Placental epithelial cell (primary cell): ENCODE results near the gene POPDC2. TPM values are rescaled to one million over a fixed set of nuclear protein-coding genes. Genes with fewer than 3 reads are reported as not detected.

Source experiments
- total RNA-seq: library from RNA; depleted of rRNA; stranded (reverse); fragments of >200 nt; gene quantifications from 2 replicates; pipeline ENCODE4 v1.2.3, GENCODE V29; 2012

The POPDC2 gene, protein sequence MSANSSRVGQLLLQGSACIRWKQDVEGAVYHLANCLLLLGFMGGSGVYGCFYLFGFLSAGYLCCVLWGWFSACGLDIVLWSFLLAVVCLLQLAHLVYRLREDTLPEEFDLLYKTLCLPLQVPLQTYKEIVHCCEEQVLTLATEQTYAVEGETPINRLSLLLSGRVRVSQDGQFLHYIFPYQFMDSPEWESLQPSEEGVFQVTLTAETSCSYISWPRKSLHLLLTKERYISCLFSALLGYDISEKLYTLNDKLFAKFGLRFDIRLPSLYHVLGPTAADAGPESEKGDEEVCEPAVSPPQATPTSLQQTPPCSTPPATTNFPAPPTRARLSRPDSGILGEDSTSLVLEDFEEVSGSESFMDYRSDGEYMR
- 0.22 and 1.6 TPM in 2 replicates for total RNA-seq

DNA sequence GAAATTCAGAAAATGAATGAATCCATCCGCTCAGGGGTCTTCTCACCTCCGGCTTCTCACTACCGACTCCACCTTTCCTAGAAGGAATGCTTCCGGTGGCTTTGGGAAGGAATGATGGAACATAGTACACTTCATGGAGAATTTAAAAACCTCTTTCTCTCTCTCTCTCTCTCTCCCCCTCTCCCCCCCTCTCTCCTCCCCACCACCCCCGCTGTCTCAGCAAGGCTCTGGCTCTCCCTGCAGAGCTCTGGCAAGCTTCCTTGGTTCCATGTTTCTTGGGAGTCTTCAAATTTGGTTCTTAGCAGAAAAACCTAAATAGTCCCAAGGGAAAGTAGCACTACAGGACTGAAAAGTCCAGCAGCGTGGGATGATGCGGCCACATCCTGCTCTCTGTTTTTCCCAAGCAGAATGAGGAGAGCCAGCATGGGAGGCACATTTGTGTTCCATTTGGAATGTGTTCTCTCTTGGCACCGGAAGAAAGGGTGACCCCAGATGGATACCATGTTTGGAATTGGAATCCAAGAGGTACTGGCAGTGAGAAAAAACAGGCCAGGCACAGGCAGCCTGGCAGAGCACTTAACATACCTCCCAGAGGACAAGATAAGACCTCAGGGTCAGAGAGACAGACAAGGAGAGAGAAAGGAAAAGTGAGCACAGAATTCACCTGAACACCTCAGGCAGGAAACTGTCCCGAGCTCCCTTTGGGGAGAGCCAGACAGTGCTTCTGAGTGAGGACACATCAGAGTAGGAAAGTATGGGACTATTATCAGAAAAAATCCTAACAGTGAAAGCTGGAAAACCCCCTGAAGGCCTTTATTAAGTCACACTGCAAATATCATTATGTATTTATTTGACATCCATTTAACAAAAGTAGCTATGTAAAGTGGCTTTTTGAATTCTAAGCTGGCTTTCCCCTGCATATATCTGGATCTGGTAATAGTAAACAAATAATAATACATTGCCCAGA, at the start of gene POPDC2:
Gene POPDC2 (minus strand): TSS at position 116 of the 967 bp plus-strand sequence. CDS start 166 bp downstream, outside the sequence.

GRCh38 chr3:119702530-119703527, 42.4 kb upstream of the POPDC2 start, which contains the start of gene CFAP91:
CFAP91 (plus strand) TSS chr3:119703022; CDS start chr3:119703099, 77 bp downstream.

DNA sequence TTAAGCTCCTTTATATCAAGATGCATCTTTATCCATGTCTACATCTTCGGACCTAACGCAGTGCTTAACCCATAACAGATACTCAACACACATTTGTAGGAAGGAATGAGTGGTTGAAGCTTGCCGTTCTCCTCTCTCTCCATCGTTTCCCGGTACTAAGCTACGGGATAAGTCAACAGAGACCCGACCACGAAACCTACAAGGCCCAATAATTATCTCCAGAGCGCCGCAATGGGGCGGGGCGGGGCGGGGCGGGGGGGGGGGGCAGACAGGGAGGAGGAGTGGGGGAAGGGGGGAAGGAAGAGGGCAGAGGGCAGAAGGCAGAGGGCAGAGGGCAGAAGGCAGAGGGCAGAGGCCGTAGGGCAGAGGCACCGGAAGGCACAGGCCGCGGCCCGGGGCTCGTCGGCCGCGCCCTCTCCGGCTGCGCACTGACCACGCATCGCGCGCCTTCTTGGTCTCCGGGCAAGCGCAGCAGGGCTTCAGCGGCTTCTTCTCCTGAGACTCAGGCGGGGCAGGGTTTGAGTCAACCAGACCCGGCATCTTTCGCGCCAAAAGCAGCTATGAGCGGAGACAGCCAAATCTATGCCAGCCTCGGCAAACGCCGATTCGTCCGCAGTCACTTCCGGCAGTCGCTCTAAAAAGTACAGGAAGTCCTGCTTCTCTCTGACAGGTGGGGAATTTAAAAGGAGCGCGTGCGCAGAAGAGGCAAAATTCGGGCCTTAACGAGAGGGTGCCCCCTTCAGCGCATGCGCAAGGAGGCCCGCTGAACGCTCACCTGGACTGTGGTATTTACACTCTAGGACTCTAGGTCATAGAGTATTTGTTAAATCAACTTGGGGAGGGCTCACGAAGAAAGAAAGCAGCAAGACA, 16.6 kb upstream of the POPDC2 start, which contains the start of gene COX17:
Gene COX17 (minus strand): TSS at position 636 of the 870 bp plus-strand sequence. CDS start 96 bp downstream, at position 540.

GRCh38 chr3:119597548-119598288, 62.7 kb downstream of the POPDC2 start, which contains the start of gene PLA1A:
PLA1A (plus strand) TSS chr3:119597885; CDS start chr3:119597914, 29 bp downstream.

Other genes with a start within 250 kb of the POPDC2 start
- gene TMEM39A, start 197.0 kb downstream of the POPDC2 start, total RNA-seq: 89.9 and 100 TPM in 2 replicates
- gene POGLUT1, start 191.6 kb downstream of the POPDC2 start, total RNA-seq: 10.6 and 19.1 TPM in 2 replicates
- 46.7 and 67.5 TPM in 2 replicates for gene TIMMDC1, start 162.0 kb downstream of the POPDC2 start, total RNA-seq
- 0.39 and 0.76 TPM in 2 replicates for gene CD80, start 101.0 kb downstream of the POPDC2 start, total RNA-seq
- gene ADPRH, start 81.1 kb downstream of the POPDC2 start, total RNA-seq: 23.6 and 25.3 TPM in 2 replicates
- gene PLA1A, start 62.7 kb downstream of the POPDC2 start, total RNA-seq: 0.87 and 1.6 TPM in 2 replicates
- 6.3 and 17.7 TPM in 2 replicates for gene COX17, start 16.8 kb upstream of the POPDC2 start, total RNA-seq
- gene CFAP91, start 42.4 kb upstream of the POPDC2 start, total RNA-seq: not detected in 2 replicates
- not detected in 2 replicates for gene NR1I2, start 121.5 kb upstream of the POPDC2 start, total RNA-seq